ENCODE data around the gene CYCS. TPM values are rescaled to one million over a fixed set of nuclear protein-coding genes. Genes with fewer than 3 reads are reported as not detected.
A peak's percentile ranks its signal among the peaks of the same experiment; 100 is the strongest.
"Not testable (repeated sequence)": the region's sequence is repeated elsewhere in the genome, so short reads cannot be mapped to it uniquely, and the experiment has no call there.

CYCS gene
- total RNA-seq, 2 donors from 2014 or later, result 134 to 282 TPM

GRCh38 chr7:25118048-25118753 is 6.9 kb downstream of the CYCS start:
- no peak for DNase-seq (ENCODE audit: low spot score)
- Histone ChIP-seq H3K9me3 (no peaks in the 10 kb centered on the region), H3K27ac (peak overlapping the region in 1 of 2 donors; percentile 33), H3K4me1 (peaks cover 0 to 31% of the 10 kb centered on the region in 2 donors), H3K36me3 (peaks cover 42% of the 10 kb centered on the region), H3K4me3 (no peak overlapping the region), H3K27me3 (no peaks in the 10 kb centered on the region)
- no peak for TF ChIP-seq CTCF (IDR thresholded peaks at IDR 0.05)

- H3K4me3 ChIP-seq, result no peak overlapping the region
- no peaks in the 10 kb centered on the region for H3K27me3 ChIP-seq
- H3K9me3 ChIP-seq, result no peaks in the 10 kb centered on the region
- no peak for DNase-seq (ENCODE audit: low spot score)
- peak overlapping the region; percentile 9 to 33 for H3K27ac ChIP-seq
- H3K4me1 ChIP-seq, result peaks cover 0 to 24% of the 10 kb centered on the region in 2 donors
- peaks cover 34% of the 10 kb centered on the region for H3K36me3 ChIP-seq
- no peak for TF ChIP-seq CTCF (IDR thresholded peaks at IDR 0.05)
These were observed 7.6 kb downstream of the CYCS start for GRCh38 chr7:25117226-25118047.

- Histone ChIP-seq H3K27me3 (no peaks in the 10 kb centered on the region), H3K9me3 (no peaks in the 10 kb centered on the region), H3K4me3 (no peak overlapping the region), H3K27ac (peak overlapping the region in 1 of 2 donors; percentile 33), H3K4me1 (peaks cover 0 to 24% of the 10 kb centered on the region in 2 donors), H3K36me3 (peaks cover 26% of the 10 kb centered on the region)
- no peak for DNase-seq (ENCODE audit: low spot score)
- TF ChIP-seq CTCF (IDR thresholded peaks at IDR 0.05), result no peak
These were observed 8.4 kb downstream of the CYCS start for GRCh38 chr7:25116621-25117020.

- H3K27me3 ChIP-seq; H3K4me3 ChIP-seq; H3K4me1 ChIP-seq; H3K9me3 ChIP-seq; H3K27ac ChIP-seq; H3K36me3 ChIP-seq; DNase-seq (ENCODE audit: low spot score): not testable (repeated sequence)
These were observed 14.5 kb downstream of the CYCS start for GRCh38 chr7:25110514-25110913.

GRCh38 chr7:25109276-25109675 is 15.8 kb downstream of the CYCS start:
- Histone ChIP-seq H3K4me1 (no peaks in the 10 kb centered on the region), H3K9me3 (no peaks in the 10 kb centered on the region), H3K36me3 (no peaks in the 10 kb centered on the region), H3K4me3 (no peak overlapping the region), H3K27ac (no peak overlapping the region), H3K27me3 (no peaks in the 10 kb centered on the region)
- no peak for DNase-seq (ENCODE audit: low spot score)
- no peak for TF ChIP-seq CTCF (IDR thresholded peaks at IDR 0.05)

GRCh38 chr7:25105911-25106310 is 19.1 kb downstream of the CYCS start:
- no peak for TF ChIP-seq CTCF (IDR thresholded peaks at IDR 0.05)
- no peaks in the 10 kb centered on the region for H3K4me1 ChIP-seq
- H3K27me3 ChIP-seq, result no peaks in the 10 kb centered on the region
- no peaks in the 10 kb centered on the region for H3K9me3 ChIP-seq
- no peak for DNase-seq (ENCODE audit: low spot score)
- no peak overlapping the region for H3K27ac ChIP-seq
- no peaks in the 10 kb centered on the region for H3K36me3 ChIP-seq
- no peak overlapping the region for H3K4me3 ChIP-seq

All from right atrium auricular region (tissue), 2 donors.